Astrocyte (in vitro differentiated cells and primary cell): Measurements from ENCODE around the gene DPP8.

Source experiments
- CTCF ChIP-seq: IDR thresholded peaks from 2 replicates; pipeline ENCODE4 v1.5.1; 2011; ENCODE audit warnings: low read depth, mild to moderate bottlenecking, inconsistent platforms, low read length, moderate library complexity; ENCODE audit not compliant: insufficient read depth
- EZH2 ChIP-seq: IDR thresholded peaks from 2 replicates; pipeline ENCODE4 v1.6.1; 2012; ENCODE audit warnings: mild to moderate bottlenecking, low read length, inconsistent platforms; ENCODE audit not compliant: insufficient read depth

DNA sequence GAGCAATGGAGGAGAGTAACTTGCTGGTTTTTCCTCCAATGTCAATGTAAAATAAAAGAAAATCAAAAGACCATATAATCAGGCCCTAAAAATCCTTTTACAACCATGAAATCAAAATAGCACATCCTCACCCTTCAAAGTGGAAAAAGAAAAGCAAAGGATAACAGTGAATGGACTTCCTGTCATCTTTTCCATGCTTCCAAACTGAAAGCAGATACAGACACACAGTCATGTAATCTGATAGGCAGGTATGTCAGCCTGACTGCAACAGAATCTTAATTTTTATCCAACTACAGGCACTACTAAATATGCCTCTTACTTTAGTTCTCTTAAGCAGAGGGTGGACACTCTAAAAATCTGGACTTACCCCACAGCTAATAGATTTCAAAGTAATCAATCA is 66.9 kb downstream of the DPP8 start:
- TF ChIP-seq CTCF (no peak), EZH2 (no peak)
